Esophagus muscularis mucosa (tissue), 4 donors: ENCODE measurements around the gene PRDM16. TPM values are rescaled to one million over a fixed set of nuclear protein-coding genes. Genes with fewer than 3 reads are reported as not detected.

Source experiments
- DNase-seq: peaks from one replicate; pipeline ENCODE4 v3.0.0-alpha.2; 2017; ENCODE audit errors: extremely low spot score
- H3K27ac ChIP-seq, 4 donors: fragments of 200-600 bp; sonication (generic); replicated peaks in 1 of 4; 1 replicate in 3 of 4; 2 replicates in 1 of 4; pipeline ENCODE4 v1.5.1; 2016 to 2019; ENCODE audit warnings: mild to moderate bottlenecking in 1 of 4
- H3K27me3 ChIP-seq, 4 donors: fragments of 200-600 bp; sonication (generic); one replicate each; pipeline versions ENCODE4 v1.5.1 to v1.6.0; 2016 to 2019
- H3K36me3 ChIP-seq, 4 donors: fragments of 200-600 bp; sonication (generic); one replicate each; pipeline ENCODE4 v1.5.1; 2016 to 2019
- H3K4me1 ChIP-seq, 4 donors: fragments of 200-600 bp; sonication (generic); one replicate each; pipeline ENCODE4 v1.5.1; 2016 to 2019
- H3K4me3 ChIP-seq, 4 donors: fragments of 200-600 bp; sonication (generic); 1 replicate in 2 of 4; 2 replicates in 2 of 4; pipeline ENCODE4 v1.5.1; 2016 to 2019; ENCODE audit warnings: mild to moderate bottlenecking in 4 of 4, moderate library complexity in 1 of 4
- H3K9me3 ChIP-seq, 4 donors: fragments of 200-600 bp; sonication (generic); 1 replicate in 3 of 4; 2 replicates in 1 of 4; pipeline ENCODE4 v1.5.1; 2016 to 2019
- EP300 ChIP-seq: sonication (generic); formaldehyde crosslinking; IDR thresholded peaks from one replicate; pipeline ENCODE4 v1.6.1; 2017; ENCODE audit warnings: antibody characterized with exemption
- POLR2A ChIP-seq: fragments of 450-650 bp; IDR thresholded peaks from one replicate; pipeline ENCODE4 v1.6.1; 2017; ENCODE audit warnings: antibody characterized with exemption, moderate library complexity, mild to moderate bottlenecking, low read depth
- POLR2AphosphoS5 ChIP-seq, 2 donors: sonication (generic); formaldehyde crosslinking; IDR thresholded peaks; one replicate each; pipeline ENCODE4 v1.6.1; 2017; ENCODE audit warnings: antibody characterized with exemption in 2 of 2
- WGBS: methylation state at CpG from one replicate; pipeline ENCODE4 v1.1.5; 2018; 5-methylcytosine and 5-hydroxymethylcytosine counted together
- intact Hi-C: fragments of 100-400 bp; cut with DNase I; formaldehyde crosslinking; loops from one replicate; pipeline ENCODE4 v1.15.1; 2023
- total RNA-seq, 4 donors: library from RNA; depleted of rRNA; stranded (reverse); fragments of >200 nt; gene quantifications; one replicate each; pipeline versions ENCODE4 v1.1.0 to v1.2.1, GENCODE V29; 2016
- TF ChIP-seq, protein P1 (sequence below), 3 experiments: fragments of 200-600 bp in 2 of 3; fragments of 450-650 bp in 1 of 3; sonication (generic) in 2 of 3; IDR thresholded peaks; one replicate each; pipeline ENCODE4 v1.5.1; 2017 to 2019; ENCODE audit warnings: antibody characterized with exemption in 3 of 3, mild to moderate bottlenecking in 2 of 3, moderate library complexity in 1 of 3

PRDM16 gene
- total RNA-seq, 4 donors from 2014 or later: 1.2 to 4.4 (median 2.2) TPM

GRCh38 chr1:3426956-3427535 lies 358.0 kb downstream of the PRDM16 start:
- TF ChIP-seq POLR2A: no peak
- no peak for TF ChIP-seq EP300
- TF ChIP-seq POLR2AphosphoS5 (IDR thresholded peaks at IDR 0.05): no peak
- TF ChIP-seq, protein P1, sequence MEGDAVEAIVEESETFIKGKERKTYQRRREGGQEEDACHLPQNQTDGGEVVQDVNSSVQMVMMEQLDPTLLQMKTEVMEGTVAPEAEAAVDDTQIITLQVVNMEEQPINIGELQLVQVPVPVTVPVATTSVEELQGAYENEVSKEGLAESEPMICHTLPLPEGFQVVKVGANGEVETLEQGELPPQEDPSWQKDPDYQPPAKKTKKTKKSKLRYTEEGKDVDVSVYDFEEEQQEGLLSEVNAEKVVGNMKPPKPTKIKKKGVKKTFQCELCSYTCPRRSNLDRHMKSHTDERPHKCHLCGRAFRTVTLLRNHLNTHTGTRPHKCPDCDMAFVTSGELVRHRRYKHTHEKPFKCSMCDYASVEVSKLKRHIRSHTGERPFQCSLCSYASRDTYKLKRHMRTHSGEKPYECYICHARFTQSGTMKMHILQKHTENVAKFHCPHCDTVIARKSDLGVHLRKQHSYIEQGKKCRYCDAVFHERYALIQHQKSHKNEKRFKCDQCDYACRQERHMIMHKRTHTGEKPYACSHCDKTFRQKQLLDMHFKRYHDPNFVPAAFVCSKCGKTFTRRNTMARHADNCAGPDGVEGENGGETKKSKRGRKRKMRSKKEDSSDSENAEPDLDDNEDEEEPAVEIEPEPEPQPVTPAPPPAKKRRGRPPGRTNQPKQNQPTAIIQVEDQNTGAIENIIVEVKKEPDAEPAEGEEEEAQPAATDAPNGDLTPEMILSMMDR (IDR thresholded peaks at IDR 0.05): no peak
- Histone ChIP-seq H3K4me3 (no peak overlapping the region), H3K9me3 (no peaks in the 10 kb centered on the region), H3K27me3 (peaks cover 0 to 39% (median 0%) of the 10 kb centered on the region in 4 donors), H3K4me1 (peaks cover 7 to 26% (median 20%) of the 10 kb centered on the region in 4 donors), H3K36me3 (peaks cover 0 to 29% (median 5%) of the 10 kb centered on the region in 4 donors), H3K27ac (no peak overlapping the region)
- intact Hi-C loops: loop anchor here (10.0 kb wide), 1 partner anchor 602 kb away; no protein-coding TSS in a partner anchor
- DNase-seq: no peak
- 93% methylated on average over 18 of the region's 20 CpGs for WGBS

GRCh38 chr1:3427711-3428704 lies 359.0 kb downstream of the PRDM16 start:
- Histone ChIP-seq H3K4me3 (no peak overlapping the region), H3K9me3 (no peaks in the 10 kb centered on the region), H3K27ac (no peak overlapping the region), H3K36me3 (peaks cover 0 to 39% (median 5%) of the 10 kb centered on the region in 4 donors), H3K4me1 (peaks cover 7 to 17% (median 12%) of the 10 kb centered on the region in 4 donors), H3K27me3 (peaks cover 0 to 44% (median 0%) of the 10 kb centered on the region in 4 donors)
- TF ChIP-seq, protein P1 (IDR thresholded peaks at IDR 0.05): no peak
- TF ChIP-seq POLR2AphosphoS5 (IDR thresholded peaks at IDR 0.05): no peak
- TF ChIP-seq POLR2A: no peak
- no peak for TF ChIP-seq EP300
- no peak for DNase-seq
- intact Hi-C loops: loop anchor here (10.0 kb wide), 1 partner anchor 603 kb away; no protein-coding TSS in a partner anchor
- 88% methylated on average over 22 of the region's 43 CpGs for WGBS

DNA sequence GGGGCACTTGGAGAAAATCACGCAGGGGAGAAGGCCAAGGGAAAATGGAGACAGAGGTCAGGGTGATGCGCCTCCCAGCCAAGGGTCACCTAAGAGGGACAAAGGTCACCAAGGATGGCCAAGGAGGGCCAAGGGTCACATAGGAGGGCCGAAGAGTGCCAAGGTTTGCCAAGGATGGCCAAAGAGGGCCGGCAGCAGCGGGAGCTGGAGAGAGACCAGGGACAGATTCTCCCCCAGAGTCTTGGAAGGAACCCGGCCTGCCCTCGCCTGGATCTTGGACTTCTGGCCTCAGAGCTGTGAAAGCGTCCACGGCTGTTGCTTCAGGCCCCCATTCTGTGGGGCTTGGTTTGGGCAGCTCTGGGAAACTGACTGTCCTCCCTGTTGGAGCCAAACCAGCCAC lies 359.9 kb downstream of the PRDM16 start:
- intact Hi-C loops: loop anchor here (10.0 kb wide), 1 partner anchor 604 kb away; no protein-coding TSS in a partner anchor
- no peak overlapping the region for H3K4me3 ChIP-seq
- 88% methylated on average over 5 of the region's 9 CpGs for whole genome bisulfite sequencing
- TF ChIP-seq EP300 (no peak), POLR2AphosphoS5 (IDR thresholded peaks at IDR 0.05) (no peak), POLR2A (no peak)
- TF ChIP-seq, protein P1 (IDR thresholded peaks at IDR 0.05): no peak
- no peak overlapping the region for H3K27ac ChIP-seq
- H3K36me3 ChIP-seq: peaks cover 0 to 40% (median 5%) of the 10 kb centered on the region in 4 donors
- H3K27me3 ChIP-seq: peaks cover 0 to 39% (median 0%) of the 10 kb centered on the region in 4 donors
- DNase-seq: no peak
- H3K4me1 ChIP-seq: peaks cover 7 to 10% (median 8%) of the 10 kb centered on the region in 4 donors
- no peaks in the 10 kb centered on the region for H3K9me3 ChIP-seq

- Histone ChIP-seq H3K27ac (no peak overlapping the region), H3K9me3 (no peaks in the 10 kb centered on the region), H3K4me3 (no peak overlapping the region), H3K27me3 (peaks cover 0 to 36% (median 0%) of the 10 kb centered on the region in 4 donors), H3K4me1 (peaks cover 4 to 6% (median 6%) of the 10 kb centered on the region in 4 donors), H3K36me3 (peaks cover 0 to 40% (median 5%) of the 10 kb centered on the region in 4 donors)
- TF ChIP-seq POLR2A (no peak), EP300 (no peak), POLR2AphosphoS5 (IDR thresholded peaks at IDR 0.05) (no peak)
- TF ChIP-seq, protein P1 (IDR thresholded peaks at IDR 0.05): no peak
- 86% methylated on average over 10 of the region's 13 CpGs for WGBS
- DNase-seq: no peak
- intact Hi-C loops: loop anchor here (10.0 kb wide), 1 partner anchor 605 kb away; no protein-coding TSS in a partner anchor
Observed at GRCh38 chr1:3429320-3429719, 360.3 kb downstream of the PRDM16 start.
